SK-N-SH (cell line): ENCODE results near the gene PCDHGC4. TPM values are rescaled to one million over a fixed set of nuclear protein-coding genes. Genes with fewer than 3 reads are reported as not detected.

Source experiments
- CTCF ChIA-PET: fragments of 300-600, 350-600 bp; formaldehyde crosslinking; extraction: SDS; loops from one replicate; lab custom pipeline; 2021; lab: Yijun Ruan, JAX
- POLR2A ChIA-PET: fragments of 350-600 bp; sonication (Branson Sonifier 250); formaldehyde crosslinking; extraction: SDS; loops from one replicate; lab custom pipeline; 2020; ENCODE audit warnings: antibody characterized with exemption, inconsistent platforms; lab: Yijun Ruan, JAX
- DNase-seq: peaks from one replicate; pipeline ENCODE4 v3.0.0; 2012
- H2AFZ ChIP-seq: fragments of 200-600 bp; sonication (generic); 2 replicates; pipeline ENCODE4 v1.8.1; 2016; ENCODE audit warnings: antibody characterized with exemption, mild to moderate bottlenecking, low read depth
- H3F3A ChIP-seq: fragments of 200-600 bp; sonication (generic); replicated peaks from 2 replicates; pipeline ENCODE3; 2016; ENCODE audit warnings: antibody characterized with exemption, mild to moderate bottlenecking; ENCODE audit not compliant: insufficient read depth
- H3K27ac ChIP-seq, 2 experiments: fragments of 200-500 bp in 1 of 2; fragments of 200-600 bp in 1 of 2; sonication (Bioruptor generic) in 1 of 2; sonication (generic), shearing (Covaris generic) in 1 of 2; 2 replicates each; pipeline versions ENCODE4 v1.5.1 to v1.6.1; 2014 to 2016; ENCODE audit warnings: low read depth in 2 of 2, inconsistent platforms in 1 of 2, low read length in 1 of 2, mild to moderate bottlenecking in 1 of 2, mixed read lengths in 1 of 2
- H3K27me3 ChIP-seq: fragments of 200-600 bp; sonication (generic), shearing (Covaris generic); 2 replicates; pipeline ENCODE4 v1.6.1; 2016; ENCODE audit warnings: mixed run types; ENCODE audit not compliant: insufficient read depth
- H3K36me3 ChIP-seq, 2 experiments: fragments of 200-500 bp in 1 of 2; fragments of 200-600 bp in 1 of 2; sonication (Bioruptor generic) in 1 of 2; sonication (generic) in 1 of 2; replicated peaks in 1 of 2; 2 replicates each; pipeline versions ENCODE3 to v1.5.1; 2014 to 2016; ENCODE audit warnings: low read length in 1 of 2, mild to moderate bottlenecking in 1 of 2; ENCODE audit not compliant: insufficient read depth in 2 of 2, control insufficient read depth in 1 of 2
- H3K4me1 ChIP-seq, 2 experiments: fragments of 200-500 bp in 1 of 2; fragments of 200-600 bp in 1 of 2; sonication (Bioruptor generic) in 1 of 2; sonication (generic), shearing (Covaris generic) in 1 of 2; 2 replicates each; pipeline versions ENCODE4 v1.5.1 to v1.6.1; 2014 to 2016; ENCODE audit warnings: low read depth in 1 of 2, low read length in 1 of 2, mixed run types in 1 of 2; ENCODE audit not compliant: insufficient read depth in 2 of 2, control insufficient read depth in 1 of 2
- H3K4me2 ChIP-seq: fragments of 200-600 bp; sonication (generic), shearing (Covaris generic); 2 replicates; pipeline ENCODE4 v1.6.1; 2017; ENCODE audit warnings: mixed run types
- H3K4me3 ChIP-seq, 2 experiments: fragments of 200-500 bp in 1 of 2; fragments of 200-600 bp in 1 of 2; sonication (Bioruptor generic) in 1 of 2; sonication (generic), shearing (Covaris generic) in 1 of 2; 2 replicates each; pipeline versions ENCODE4 v1.5.1 to v1.8.1; 2014 to 2016; ENCODE audit warnings: low read depth in 2 of 2, inconsistent platforms in 1 of 2, low read length in 1 of 2, mild to moderate bottlenecking in 1 of 2, mixed read lengths in 1 of 2, moderate library complexity in 1 of 2
- H3K79me2 ChIP-seq: fragments of 200-600 bp; sonication (generic); 2 replicates; pipeline ENCODE4 v1.8.1; 2017; ENCODE audit warnings: mild to moderate bottlenecking; ENCODE audit not compliant: insufficient read depth
- H3K9ac ChIP-seq: fragments of 200-600 bp; sonication (generic); 2 replicates; pipeline ENCODE4 v1.6.1; 2017; ENCODE audit warnings: mixed run types
- H3K9me2 ChIP-seq: fragments of 200-600 bp; sonication (generic); 2 replicates; pipeline ENCODE4 v1.6.1; 2017; ENCODE audit warnings: mixed run types
- H3K9me3 ChIP-seq: fragments of 200-600 bp; sonication (generic); 2 replicates; pipeline ENCODE4 v1.6.1; 2017; ENCODE audit warnings: mixed run types, mild to moderate bottlenecking, moderate library complexity
- H4K20me1 ChIP-seq: fragments of 200-600 bp; sonication (generic); 2 replicates; pipeline ENCODE4 v1.6.1; 2017; ENCODE audit warnings: mild to moderate bottlenecking, mixed run types; ENCODE audit not compliant: insufficient read depth
- EP300 ChIP-seq, 2 experiments: IDR thresholded peaks; 2 replicates each; pipeline versions ENCODE4 v1.4.0 to v1.6.1; 2012; ENCODE audit warnings: borderline replicate concordance in 1 of 2, low read depth in 1 of 2, low read length in 1 of 2
- FOXM1 ChIP-seq: IDR thresholded peaks from 2 replicates; pipeline ENCODE4 v1.4.0; 2012; ENCODE audit warnings: low read depth, mild to moderate bottlenecking
- GATA2 ChIP-seq: sonication (generic); formaldehyde crosslinking; IDR thresholded peaks from 2 replicates; pipeline ENCODE4 v1.5.0; 2020; ENCODE audit warnings: mild to moderate bottlenecking, missing genetic modification reagents
- MEF2A ChIP-seq: IDR thresholded peaks from 2 replicates; pipeline ENCODE4 v1.4.0; 2012; ENCODE audit warnings: low read depth, borderline replicate concordance
- MXI1 ChIP-seq: IDR thresholded peaks from 2 replicates; pipeline ENCODE4 v1.6.1; 2012; ENCODE audit warnings: mild to moderate bottlenecking, low read depth, low read length, improper control_type of control experiment
- NRF1 ChIP-seq: IDR thresholded peaks from 2 replicates; pipeline ENCODE4 v1.6.1; 2012; ENCODE audit warnings: low read depth, mild to moderate bottlenecking, low read length
- RCOR1 ChIP-seq: fragments of 150-350 bp; IDR thresholded peaks from 2 replicates; pipeline ENCODE4 v1.6.1; 2017; ENCODE audit warnings: antibody characterized with exemption, low read length
- RFX5 ChIP-seq: IDR thresholded peaks from 2 replicates; pipeline ENCODE4 v1.6.1; 2012; ENCODE audit warnings: mild to moderate bottlenecking, improper control_type of control experiment, low read length
- RXRA ChIP-seq: IDR thresholded peaks from 2 replicates; pipeline ENCODE4 v1.4.0; 2012; ENCODE audit warnings: low read depth, mild to moderate bottlenecking, borderline replicate concordance
- TAF1 ChIP-seq: IDR thresholded peaks from 2 replicates; pipeline ENCODE4 v1.6.1; 2012; ENCODE audit warnings: low read depth, mild to moderate bottlenecking, low read length, moderate library complexity, borderline replicate concordance
- WGBS: methylation state at CpG from one replicate; pipeline ENCODE4 v1.1.6; 2017; ENCODE audit warnings: low lambda C conversion rate; 5-methylcytosine and 5-hydroxymethylcytosine counted together
- polyA plus RNA-seq, 3 experiments: library from polyadenylated mRNA; depleted of rRNA; stranded (reverse); fragments of >200 nt; gene quantifications; 2 replicates each; pipeline ENCODE4 v1.2.3, GENCODE V29; 2012
- TF ChIP-seq, protein P1 (sequence below): IDR thresholded peaks from 2 replicates; pipeline ENCODE4 v1.6.1; 2012; ENCODE audit warnings: mild to moderate bottlenecking, low read depth, low read length, moderate library complexity
- TF ChIP-seq, protein P2 (sequence below): fragments of 150-350 bp; IDR thresholded peaks from 2 replicates; pipeline ENCODE4 v1.6.1; 2016; ENCODE audit warnings: mild to moderate bottlenecking, low read depth, low read length
- TF ChIP-seq, protein P3 (sequence below): IDR thresholded peaks from 2 replicates; pipeline ENCODE4; 2012

PCDHGC4 gene
- polyA plus RNA-seq, 1 of the 3 experiments (the other 2 are of a cell fraction): 0.53 TPM

DNA sequence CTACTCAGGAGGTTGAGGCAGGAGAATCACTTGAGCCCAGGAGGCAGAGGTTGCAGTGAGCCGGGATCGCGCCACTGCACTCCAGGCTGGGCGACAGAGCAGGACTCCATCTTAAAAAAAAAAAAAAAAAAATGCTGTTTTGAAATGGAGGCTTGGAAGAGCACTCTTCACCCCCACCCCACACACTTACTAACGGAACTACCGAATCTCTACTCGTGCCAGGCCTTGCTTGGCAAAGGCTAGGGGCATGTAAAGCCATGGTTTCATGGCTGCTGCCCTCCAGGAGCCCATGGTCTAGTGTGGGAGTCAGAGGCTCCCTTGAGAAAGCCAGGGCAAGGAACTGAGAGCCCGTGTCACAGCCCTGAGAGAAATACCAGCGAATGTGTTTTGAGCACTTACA, 25.3 kb downstream of the PCDHGC4 start (continued):
- TF ChIP-seq, protein P1, sequence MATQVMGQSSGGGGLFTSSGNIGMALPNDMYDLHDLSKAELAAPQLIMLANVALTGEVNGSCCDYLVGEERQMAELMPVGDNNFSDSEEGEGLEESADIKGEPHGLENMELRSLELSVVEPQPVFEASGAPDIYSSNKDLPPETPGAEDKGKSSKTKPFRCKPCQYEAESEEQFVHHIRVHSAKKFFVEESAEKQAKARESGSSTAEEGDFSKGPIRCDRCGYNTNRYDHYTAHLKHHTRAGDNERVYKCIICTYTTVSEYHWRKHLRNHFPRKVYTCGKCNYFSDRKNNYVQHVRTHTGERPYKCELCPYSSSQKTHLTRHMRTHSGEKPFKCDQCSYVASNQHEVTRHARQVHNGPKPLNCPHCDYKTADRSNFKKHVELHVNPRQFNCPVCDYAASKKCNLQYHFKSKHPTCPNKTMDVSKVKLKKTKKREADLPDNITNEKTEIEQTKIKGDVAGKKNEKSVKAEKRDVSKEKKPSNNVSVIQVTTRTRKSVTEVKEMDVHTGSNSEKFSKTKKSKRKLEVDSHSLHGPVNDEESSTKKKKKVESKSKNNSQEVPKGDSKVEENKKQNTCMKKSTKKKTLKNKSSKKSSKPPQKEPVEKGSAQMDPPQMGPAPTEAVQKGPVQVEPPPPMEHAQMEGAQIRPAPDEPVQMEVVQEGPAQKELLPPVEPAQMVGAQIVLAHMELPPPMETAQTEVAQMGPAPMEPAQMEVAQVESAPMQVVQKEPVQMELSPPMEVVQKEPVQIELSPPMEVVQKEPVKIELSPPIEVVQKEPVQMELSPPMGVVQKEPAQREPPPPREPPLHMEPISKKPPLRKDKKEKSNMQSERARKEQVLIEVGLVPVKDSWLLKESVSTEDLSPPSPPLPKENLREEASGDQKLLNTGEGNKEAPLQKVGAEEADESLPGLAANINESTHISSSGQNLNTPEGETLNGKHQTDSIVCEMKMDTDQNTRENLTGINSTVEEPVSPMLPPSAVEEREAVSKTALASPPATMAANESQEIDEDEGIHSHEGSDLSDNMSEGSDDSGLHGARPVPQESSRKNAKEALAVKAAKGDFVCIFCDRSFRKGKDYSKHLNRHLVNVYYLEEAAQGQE: no peak
- TF ChIP-seq, protein P2, sequence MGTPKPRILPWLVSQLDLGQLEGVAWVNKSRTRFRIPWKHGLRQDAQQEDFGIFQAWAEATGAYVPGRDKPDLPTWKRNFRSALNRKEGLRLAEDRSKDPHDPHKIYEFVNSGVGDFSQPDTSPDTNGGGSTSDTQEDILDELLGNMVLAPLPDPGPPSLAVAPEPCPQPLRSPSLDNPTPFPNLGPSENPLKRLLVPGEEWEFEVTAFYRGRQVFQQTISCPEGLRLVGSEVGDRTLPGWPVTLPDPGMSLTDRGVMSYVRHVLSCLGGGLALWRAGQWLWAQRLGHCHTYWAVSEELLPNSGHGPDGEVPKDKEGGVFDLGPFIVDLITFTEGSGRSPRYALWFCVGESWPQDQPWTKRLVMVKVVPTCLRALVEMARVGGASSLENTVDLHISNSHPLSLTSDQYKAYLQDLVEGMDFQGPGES: no peak
- TF ChIP-seq FOXM1 (no peak), MEF2A (no peak), RXRA (no peak), RFX5 (no peak)
- TF ChIP-seq, all 33 proteins: peak for 0

DNA sequence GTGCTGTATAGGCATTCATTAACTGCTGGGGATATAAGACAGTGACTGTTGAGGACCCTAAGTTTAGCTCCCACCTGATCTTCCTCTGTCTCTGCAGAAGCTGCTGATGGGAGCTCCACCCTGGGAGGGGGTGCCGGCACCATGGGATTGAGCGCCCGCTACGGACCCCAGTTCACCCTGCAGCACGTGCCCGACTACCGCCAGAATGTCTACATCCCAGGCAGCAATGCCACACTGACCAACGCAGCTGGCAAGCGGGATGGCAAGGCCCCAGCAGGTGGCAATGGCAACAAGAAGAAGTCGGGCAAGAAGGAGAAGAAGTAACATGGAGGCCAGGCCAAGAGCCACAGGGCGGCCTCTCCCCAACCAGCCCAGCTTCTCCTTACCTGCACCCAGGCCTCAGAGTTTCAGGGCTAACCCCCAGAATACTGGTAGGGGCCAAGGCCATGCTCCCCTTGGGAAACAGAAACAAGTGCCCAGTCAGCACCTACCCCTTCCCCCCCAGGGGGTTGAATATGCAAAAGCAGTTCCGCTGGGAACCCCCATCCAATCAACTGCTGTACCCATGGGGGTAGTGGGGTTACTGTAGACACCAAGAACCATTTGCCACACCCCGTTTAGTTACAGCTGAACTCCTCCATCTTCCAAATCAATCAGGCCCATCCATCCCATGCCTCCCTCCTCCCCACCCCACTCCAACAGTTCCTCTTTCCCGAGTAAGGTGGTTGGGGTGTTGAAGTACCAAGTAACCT, 26.2 kb downstream of the PCDHGC4 start:
- peaks cover 22 to 41% of the 10 kb centered on the region in 2 experiments for H3K36me3 ChIP-seq
- peaks cover 8% of the 10 kb centered on the region; the same call in 1 of the 2 replicates for H3K79me2 ChIP-seq
- H3K4me2 ChIP-seq: no peak overlapping the region
- H3F3A ChIP-seq: peaks cover 74% of the 10 kb centered on the region
- WGBS: 94% methylated on average over 14 of the region's 14 CpGs
- DNase-seq: no peak
- POLR2A ChIA-PET: no interaction called here
- no peaks in the 10 kb centered on the region for H3K9me3 ChIP-seq
- peaks cover 74 to 75% of the 10 kb centered on the region in 2 experiments for H3K4me1 ChIP-seq
- no peaks in the 10 kb centered on the region for H4K20me1 ChIP-seq
- H2AFZ ChIP-seq: no peak overlapping the region
- no peaks in the 10 kb centered on the region for H3K9me2 ChIP-seq
- H3K27me3 ChIP-seq: no peaks in the 10 kb centered on the region
- no peak overlapping the region for H3K9ac ChIP-seq
- no peak overlapping the region for H3K4me3 ChIP-seq
- no peak for TF ChIP-seq MEF2A
- TF ChIP-seq FOXM1: no peak
- TF ChIP-seq, protein P3, sequence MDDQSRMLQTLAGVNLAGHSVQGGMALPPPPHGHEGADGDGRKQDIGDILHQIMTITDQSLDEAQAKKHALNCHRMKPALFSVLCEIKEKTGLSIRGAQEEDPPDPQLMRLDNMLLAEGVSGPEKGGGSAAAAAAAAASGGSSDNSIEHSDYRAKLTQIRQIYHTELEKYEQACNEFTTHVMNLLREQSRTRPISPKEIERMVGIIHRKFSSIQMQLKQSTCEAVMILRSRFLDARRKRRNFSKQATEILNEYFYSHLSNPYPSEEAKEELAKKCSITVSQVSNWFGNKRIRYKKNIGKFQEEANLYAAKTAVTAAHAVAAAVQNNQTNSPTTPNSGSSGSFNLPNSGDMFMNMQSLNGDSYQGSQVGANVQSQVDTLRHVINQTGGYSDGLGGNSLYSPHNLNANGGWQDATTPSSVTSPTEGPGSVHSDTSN: no peak
- TF ChIP-seq RCOR1: no peak
- no peak for TF ChIP-seq TAF1
- TF ChIP-seq MXI1: no peak
- TF ChIP-seq EP300 (IDR thresholded peaks at IDR 0.05; ENCODE audit: borderline replicate concordance in 1 of 2, low read depth in 1 of 2, low read length in 1 of 2): no peak
- TF ChIP-seq GATA2: no peak
- TF ChIP-seq NRF1: no peak
- peak overlapping the region; percentile 9 to 99; a peak in 3 of 4 replicates for H3K27ac ChIP-seq
- CTCF ChIA-PET: interaction anchor here (1.0 to 10.1 kb wide), 7 partner anchors 13 to 94 kb away, joined by 4 to 113 read pairs (median 43); partner anchors contain the start of genes PCDHGB7, PCDHGC3 and PCDHGC4
